GM18907 (cell line): ENCODE data around the gene PALD1.

Source experiments
- ATAC-seq: cut with Tn5 transposase; IDR thresholded peaks from one replicate; pipeline ENCODE4 v1.9.1; 2021; ENCODE audit warnings: mild to moderate bottlenecking, moderate library complexity; ENCODE audit not compliant: unreplicated experiment

Gene PALD1

GRCh38 chr10:70552586-70552985 lies 74.0 kb downstream of the PALD1 start:
- ATAC-seq: no peak

GRCh38 chr10:70555371-70555770 lies 76.8 kb downstream of the PALD1 start:
- no peak for ATAC-seq

GRCh38 chr10:70557086-70557845 lies 78.7 kb downstream of the PALD1 start:
- no peak for ATAC-seq

DNA sequence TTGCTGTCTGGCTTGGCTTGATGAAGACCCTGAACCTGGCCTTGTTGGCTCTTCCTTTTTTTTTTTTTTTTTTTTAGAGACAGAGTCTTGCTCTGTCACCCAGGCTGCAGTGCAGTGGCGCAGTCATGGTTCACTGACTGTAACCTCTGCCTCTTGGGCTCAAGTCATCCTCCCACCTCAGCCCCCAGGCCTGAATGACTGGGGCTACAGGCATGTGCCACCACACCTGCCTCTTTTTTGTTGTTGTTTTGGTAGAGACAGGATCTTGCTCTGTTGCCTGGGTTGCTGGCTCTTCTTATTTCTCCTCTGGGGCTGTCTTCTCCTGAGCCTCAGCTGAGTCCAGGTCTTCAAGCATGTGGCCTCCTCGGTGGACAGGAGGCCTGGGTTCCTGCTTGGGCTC lies 79.3 kb downstream of the PALD1 start:
- ATAC-seq: no peak

- ATAC-seq: no peak
Observed at GRCh38 chr10:70558295-70558694, 79.7 kb downstream of the PALD1 start.

GRCh38 chr10:70558871-70559810 lies 80.6 kb downstream of the PALD1 start:
- peak; percentile 77 for ATAC-seq

GRCh38 chr10:70559861-70560260 lies 81.3 kb downstream of the PALD1 start:
- no peak for ATAC-seq

GRCh38 chr10:70560511-70560941 lies 82.0 kb downstream of the PALD1 start:
- ATAC-seq: no peak

DNA sequence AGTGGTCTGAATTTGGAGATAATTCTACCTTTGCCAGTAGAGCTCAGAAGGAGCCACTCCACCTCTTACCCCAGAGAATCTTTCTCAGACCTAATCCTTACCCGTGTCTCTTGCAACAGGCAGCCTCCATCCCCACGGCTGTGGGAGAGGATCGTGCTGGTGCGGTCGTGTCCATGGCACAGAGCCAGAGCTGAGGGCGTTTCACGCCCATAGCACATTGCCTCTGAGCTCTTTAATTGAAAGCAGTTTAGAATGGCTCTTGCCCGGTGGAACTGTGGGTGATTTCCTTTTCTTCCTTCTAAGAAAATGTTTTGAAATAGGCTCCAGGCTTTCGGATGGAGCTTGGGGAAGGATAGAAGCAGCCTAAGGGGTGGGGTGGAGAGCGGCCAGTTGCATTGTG lies 82.5 kb downstream of the PALD1 start:
- no peak for ATAC-seq

GRCh38 chr10:70561558-70561957 lies 83.0 kb downstream of the PALD1 start:
- no peak for ATAC-seq

- no peak for ATAC-seq
Observed at GRCh38 chr10:70562036-70562755, 83.6 kb downstream of the PALD1 start.

GRCh38 chr10:70563230-70563629 lies 84.7 kb downstream of the PALD1 start:
- no peak for ATAC-seq

DNA sequence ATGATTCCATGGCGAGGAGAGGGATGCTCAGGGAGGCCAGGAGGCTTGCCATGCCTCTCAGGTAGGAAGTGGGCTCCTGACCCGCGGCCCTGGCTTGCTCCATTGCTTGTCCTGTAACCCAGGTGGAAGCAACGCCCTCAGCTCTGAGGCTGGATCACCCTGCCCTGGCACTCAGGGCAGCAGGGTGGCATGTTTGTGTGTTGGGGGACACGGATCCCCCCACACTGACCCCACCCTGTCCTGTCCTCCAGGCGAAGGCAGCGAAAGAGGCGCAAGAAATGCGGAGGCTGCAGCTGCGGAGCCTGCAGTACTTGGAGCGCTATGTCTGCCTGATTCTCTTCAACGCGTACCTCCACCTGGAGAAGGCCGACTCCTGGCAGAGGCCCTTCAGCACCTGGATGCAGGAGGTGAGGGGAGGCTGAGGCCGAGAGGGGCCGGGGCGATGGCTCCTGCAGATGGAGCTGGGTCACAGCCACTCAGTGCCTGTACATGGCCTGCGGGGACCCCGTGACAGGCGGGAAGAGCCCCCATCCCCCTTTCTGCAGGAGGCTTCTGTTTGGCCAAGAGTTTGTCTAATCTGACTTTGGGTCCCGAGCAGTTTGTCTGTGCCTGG lies 85.7 kb downstream of the PALD1 start:
- no peak for ATAC-seq

- no peak for ATAC-seq
Observed at GRCh38 chr10:70564901-70565351, 86.4 kb downstream of the PALD1 start.

DNA sequence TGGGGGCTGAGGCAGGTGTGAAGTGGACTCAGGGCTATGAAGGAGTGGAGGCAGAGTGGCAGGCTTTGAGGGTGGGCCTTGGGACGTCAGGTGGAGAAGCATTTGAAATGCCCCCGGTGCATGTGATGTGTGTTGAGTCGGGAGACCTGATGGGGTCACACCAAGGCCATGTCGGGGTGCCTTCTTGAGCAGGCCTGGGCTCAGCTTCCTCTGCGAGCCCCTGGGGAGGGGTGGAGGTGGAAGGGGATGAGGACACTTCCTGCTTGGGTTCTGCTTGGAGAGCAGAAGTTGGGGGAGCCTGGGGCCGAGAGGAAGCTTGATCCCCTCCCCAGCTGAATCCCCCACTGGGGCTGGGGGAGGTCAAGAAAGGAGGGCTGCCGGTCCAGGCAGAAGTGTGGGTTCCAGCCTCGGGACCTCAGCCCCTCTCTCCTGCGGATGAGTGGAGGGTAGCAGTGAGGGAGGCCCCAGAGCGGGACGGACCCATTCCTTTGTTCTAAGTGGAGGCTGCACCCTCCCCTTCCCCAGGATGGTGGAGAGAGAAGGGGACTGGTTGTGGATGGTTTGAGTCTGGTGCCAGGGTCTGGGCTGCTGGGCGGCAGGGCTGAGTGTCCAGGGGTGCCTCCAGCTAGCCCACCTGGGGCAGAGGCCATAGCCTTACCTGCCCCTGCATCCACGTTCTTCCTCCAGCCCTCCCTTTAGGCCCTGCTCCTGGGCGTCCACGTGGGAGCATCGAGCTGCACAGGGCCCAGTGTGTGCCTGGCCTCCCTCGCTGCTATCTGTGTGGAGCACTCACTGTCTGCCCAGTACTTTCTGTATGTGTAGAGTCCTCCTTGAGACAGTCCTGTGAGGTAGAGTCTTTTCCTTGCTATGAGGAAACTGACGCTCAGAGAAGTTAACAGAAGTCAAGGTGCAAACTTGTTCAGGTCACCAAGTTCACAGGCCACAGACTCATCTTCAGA lies 87.3 kb downstream of the PALD1 start:
- no peak for ATAC-seq

DNA sequence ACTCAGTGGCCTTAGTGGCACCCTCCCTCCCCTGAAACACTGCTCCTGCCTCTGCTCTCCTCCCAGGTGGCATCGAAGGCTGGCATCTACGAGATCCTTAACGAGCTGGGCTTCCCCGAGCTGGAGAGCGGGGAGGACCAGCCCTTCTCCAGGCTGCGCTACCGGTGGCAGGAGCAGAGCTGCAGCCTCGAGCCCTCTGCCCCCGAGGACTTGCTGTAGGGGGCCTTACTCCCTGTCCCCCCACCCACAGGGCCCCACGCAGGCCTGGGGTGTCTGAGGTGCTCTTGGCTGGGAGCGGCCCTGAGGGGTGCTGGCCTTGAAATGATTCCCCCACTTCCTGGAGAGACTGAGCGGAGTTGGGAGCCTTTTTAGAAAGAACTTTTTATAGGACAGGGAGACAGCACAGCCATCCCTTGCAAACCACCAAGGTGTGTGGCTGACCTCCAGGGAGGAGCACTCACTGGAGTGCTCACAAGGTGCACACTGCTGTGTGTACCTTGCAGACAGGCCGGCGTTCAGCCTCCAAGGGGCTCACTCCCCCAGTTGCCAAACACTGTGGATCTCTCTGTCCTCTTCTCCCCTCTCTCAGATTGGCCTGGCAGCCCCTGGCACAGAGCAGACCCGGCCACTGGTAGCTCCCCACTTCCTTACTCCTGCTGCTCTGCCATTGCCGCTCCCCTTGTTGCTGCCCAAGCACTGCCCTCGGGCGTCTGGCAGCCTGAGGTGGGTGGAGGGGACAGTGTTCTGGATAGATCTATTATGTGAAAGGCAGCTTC lies 88.1 kb downstream of the PALD1 start:
- no peak for ATAC-seq

DNA sequence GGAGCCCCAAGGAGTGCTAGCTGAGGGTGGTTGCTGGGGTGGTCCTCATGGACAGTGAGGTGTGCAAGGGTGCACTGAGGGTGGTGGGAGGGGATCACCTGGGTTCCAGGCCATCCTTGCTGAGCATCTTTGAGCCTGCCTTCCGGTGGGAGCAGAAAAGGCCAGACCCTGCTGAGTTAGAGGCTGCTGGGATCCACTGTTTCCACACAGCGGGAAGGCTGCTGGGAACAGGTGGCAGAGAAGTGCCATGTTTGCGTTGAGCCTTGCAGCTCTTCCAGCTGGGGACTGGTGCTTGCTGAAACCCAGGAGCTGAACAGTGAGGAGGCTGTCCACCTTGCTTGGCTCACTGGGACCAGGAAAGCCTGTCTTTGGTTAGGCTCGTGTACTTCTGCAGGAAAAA lies 89.0 kb downstream of the PALD1 start:
- ATAC-seq: no peak

DNA sequence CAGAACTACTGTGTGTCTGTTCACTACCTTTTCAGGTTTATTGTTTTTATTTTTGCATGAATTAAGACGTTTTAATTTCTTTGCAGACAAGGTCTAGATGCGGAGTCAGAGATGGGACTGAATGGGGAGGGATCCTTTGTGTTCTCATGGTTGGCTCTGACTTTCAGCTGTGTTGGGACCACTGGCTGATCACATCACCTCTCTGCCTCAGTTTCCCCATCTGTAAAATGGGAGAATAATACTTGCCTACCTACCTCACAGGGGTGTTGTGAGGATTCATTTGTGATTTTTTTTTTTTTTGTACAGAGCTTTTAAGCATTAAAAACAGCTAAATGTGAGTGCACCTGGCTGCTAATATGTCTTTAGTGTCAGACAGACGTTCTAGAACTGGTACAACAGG lies 89.5 kb downstream of the PALD1 start:
- no peak for ATAC-seq
